HG02623 (cell line): ENCODE measurements around the gene SCFD2.

Experiments
- ATAC-seq: cut with Tn5 transposase; IDR thresholded peaks from one replicate; pipeline ENCODE4 v1.9.1; 2021; ENCODE audit warnings: moderate library complexity; ENCODE audit not compliant: unreplicated experiment

The SCFD2 gene

DNA sequence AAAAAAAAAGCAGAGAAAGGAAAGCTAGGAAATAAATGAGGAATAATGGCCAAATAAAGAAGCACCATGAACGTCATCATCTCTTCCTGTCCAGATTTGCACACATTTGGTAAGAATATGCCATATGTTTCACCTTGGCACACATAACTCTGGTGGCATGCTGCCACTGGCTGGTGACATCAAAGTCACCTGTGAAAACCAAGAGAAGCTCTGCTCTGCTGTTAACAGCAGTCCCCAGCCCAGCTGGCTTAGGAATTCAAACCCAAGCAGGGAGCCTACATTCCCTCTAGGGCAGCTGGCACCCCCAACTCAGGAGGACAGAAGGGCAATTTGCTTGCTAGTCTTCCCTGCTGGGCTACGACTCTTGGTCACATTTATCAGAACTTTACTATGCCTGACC lies 426.1 kb downstream of the SCFD2 start:
- ATAC-seq: no peak

- ATAC-seq: no peak
Observed at GRCh38 chr4:52939325-52939724, 426.5 kb downstream of the SCFD2 start.

GRCh38 chr4:52937829-52938228 lies 428.0 kb downstream of the SCFD2 start:
- ATAC-seq: no peak

DNA sequence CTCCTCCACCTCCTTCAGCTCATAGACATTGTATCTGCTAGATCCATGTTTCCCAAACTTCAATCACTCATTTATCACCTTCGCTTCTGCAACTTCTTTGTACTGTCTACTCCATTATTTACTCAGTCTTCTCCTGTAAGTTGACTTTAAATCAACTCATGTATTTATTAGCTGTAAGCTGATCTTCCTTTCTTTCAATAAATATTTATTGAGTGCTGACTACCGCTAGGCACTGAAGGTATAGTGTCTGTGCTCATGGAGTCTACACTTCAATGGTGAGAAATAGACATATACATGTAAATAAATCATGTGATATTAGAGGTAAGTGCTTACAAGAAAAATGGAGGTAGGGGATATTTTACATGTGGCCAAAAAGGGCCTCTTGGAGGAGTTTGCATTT lies 429.1 kb downstream of the SCFD2 start:
- no peak for ATAC-seq

GRCh38 chr4:52935317-52935716 lies 430.5 kb downstream of the SCFD2 start:
- ATAC-seq: no peak

DNA sequence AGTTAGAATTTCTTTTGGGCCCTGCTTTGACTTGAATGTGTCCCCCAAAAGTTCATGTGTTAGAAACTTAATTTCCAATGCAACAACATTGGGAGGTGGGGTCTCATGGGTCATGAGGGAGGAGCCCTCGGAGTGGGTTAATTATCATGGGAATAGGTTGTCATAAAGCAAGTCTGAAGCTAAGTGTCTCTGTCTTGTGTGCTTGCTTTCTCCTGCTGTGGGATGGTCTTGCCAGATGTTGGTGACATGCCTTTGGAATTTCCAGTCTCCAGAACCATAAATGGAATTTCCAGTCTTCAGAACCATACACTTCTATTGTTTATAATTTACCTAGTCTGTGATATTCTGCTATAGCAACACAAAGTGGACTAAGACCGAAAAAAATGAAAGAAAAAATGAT lies 432.1 kb downstream of the SCFD2 start:
- ATAC-seq: no peak

GRCh38 chr4:52932591-52933470 lies 433.0 kb downstream of the SCFD2 start:
- no peak for ATAC-seq

GRCh38 chr4:52931243-52931642 lies 434.6 kb downstream of the SCFD2 start:
- ATAC-seq: no peak

GRCh38 chr4:52926196-52926974 lies 439.5 kb downstream of the SCFD2 start:
- ATAC-seq: no peak

- ATAC-seq: no peak
Observed at GRCh38 chr4:52925531-52925968, 440.3 kb downstream of the SCFD2 start.

- no peak for ATAC-seq
Observed at GRCh38 chr4:52919461-52919860, 446.4 kb downstream of the SCFD2 start.

DNA sequence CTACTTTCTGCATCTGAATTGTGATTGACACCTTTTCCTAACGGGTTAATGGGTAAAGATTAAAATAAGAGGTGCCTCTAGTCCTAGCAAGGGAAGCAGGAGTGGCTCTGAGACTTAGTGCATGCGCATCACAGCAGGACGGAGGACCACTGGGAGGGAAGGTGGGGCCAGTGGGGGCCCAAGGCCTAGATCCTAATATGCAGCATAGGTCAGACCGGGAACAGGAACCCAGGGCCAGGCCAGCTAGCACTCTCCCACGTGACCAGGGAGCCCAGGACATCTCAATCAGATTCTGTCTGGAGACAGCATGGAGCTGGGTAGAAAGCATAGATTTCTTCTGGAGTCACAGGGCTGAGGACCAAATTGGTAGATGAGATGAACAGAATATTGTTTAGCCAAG lies 448.0 kb downstream of the SCFD2 start:
- no peak for ATAC-seq

- no peak for ATAC-seq
Observed at GRCh38 chr4:52915730-52916300, 450.0 kb downstream of the SCFD2 start.

DNA sequence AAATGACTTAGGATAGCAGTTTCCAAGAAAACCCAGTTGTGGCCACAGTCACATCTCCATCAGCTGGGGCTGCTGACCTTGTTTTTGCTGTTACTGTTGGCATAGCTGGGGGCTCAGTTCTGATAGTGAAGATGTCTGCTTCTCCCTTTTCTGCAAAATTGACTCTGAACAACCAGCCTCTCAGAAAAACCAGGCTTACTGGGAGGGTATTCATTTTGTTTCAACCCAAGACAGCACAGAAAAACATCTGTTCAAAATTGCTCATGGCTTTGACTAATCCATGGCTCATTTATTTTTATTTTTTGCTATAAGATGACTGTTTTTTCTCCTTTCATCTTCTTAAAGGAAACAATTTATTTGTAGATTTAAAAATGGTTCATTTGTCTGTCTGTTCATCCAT lies 450.7 kb downstream of the SCFD2 start:
- no peak for ATAC-seq

DNA sequence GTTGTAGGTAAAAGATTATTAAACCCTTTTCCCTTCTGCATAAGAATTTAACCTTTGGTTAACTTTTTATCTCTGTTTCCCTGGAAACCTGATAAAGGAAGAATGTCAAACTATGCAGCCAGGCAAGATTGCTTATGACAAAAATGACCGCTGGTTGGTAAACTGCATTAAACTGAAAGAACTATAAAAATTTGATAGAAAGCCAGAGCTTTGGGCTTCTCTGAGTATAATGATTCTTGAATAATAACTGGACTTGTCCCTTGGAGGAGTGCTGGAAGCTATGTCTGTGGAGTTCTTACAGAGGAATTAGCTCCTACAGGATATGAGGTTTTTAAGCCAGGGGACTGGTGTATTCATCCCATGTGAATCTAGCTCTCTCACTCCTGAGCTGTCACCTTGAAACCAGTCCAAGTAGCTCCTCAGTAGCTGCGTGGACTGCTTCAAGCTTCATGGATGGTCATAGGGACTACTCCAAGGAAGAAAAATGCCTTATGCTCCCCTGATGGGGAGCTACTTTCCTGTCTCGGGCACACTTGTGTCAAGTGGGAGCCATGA lies 451.7 kb downstream of the SCFD2 start:
- ATAC-seq: no peak

GRCh38 chr4:52912608-52913007 lies 453.3 kb downstream of the SCFD2 start:
- ATAC-seq: no peak

GRCh38 chr4:52911684-52912294 lies 454.1 kb downstream of the SCFD2 start:
- peak; percentile 61 for ATAC-seq

DNA sequence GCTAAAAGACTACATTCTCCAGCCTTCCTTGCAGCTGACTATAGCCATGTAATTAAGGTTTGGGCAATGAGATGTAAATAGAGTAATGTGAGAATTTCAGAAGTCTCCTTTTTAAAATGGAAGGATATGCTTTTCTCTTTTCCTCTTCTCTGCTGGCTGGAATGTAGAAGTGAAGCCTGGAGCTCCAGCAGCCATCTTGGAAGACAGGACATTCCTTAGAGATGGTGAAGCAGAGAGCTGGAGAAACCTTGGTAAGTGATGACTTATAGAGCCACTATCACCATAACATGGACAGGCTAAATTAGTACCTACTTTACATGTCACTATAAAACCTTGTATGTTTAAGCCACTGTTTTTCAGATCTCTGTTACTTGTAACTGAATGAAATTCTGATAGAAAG lies 455.7 kb downstream of the SCFD2 start:
- ATAC-seq: no peak

DNA sequence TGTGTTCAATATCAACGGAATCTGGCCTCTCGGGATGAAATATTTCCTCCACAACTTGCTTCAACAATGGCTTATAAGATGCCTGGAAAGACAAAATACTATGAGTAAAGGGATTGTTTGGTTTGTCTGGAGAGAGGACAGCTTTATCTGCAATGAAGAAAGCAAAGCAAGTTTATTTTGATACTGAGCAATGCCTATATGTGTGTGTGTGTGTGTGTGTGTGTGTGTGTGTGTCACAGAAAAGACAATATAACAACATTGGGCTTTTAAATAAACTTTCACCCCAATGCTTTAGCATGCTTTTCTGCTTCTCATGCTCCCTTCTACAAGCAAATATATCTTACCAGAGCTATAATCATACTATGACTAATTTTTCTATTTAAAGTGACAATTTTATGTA lies 458.4 kb downstream of the SCFD2 start:
- no peak for ATAC-seq

GRCh38 chr4:52904421-52904820 lies 461.4 kb downstream of the SCFD2 start:
- ATAC-seq: no peak

GRCh38 chr4:52903273-52903672 lies 462.6 kb downstream of the SCFD2 start:
- ATAC-seq: no peak
